ENCODE data around the gene CELF2. TPM values are rescaled to one million over a fixed set of nuclear protein-coding genes. Genes with fewer than 3 reads are reported as not detected.
A peak's percentile ranks its signal among the peaks of the same experiment; 100 is the strongest.

CELF2 gene
- total and polyA plus RNA-seq, 9 of the 15 experiments (the other 6 are each of a cell fraction or from before 2014, with no cell fraction given): 4.0 to 20.3 (median 11.1) TPM

DNA sequence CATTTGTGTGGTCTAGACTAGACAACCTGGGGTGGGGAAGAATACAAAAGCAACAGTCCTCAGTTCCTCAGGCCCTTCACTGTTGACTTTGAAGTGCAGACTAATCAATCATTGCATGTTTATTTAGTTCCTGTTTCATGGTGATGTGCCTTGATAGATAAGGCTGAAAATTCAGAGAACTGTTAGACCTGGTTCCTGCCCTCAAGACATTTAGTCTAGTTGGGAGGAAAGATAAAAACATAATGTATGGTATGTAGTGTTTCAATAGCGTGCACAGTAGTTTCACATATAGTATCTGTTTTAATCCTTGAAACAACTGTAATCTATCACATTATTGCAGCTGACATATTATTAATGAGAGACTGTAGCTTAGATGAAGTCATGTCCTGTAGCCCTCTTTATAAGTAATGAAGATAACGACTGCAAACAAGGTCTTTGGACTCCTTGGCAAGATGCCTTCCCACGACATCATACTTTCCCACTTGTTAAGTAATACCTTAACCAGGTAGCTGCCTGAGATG, 124.0 kb downstream of the CELF2 start (continued):
- no peak for TF ChIP-seq CBX2 (IDR thresholded peaks at IDR 0.05; ENCODE audit: insufficient read depth, low read length, poor library complexity, severe bottlenecking)
- no peak for TF ChIP-seq RNF219 (CRISPR knock-in tag; IDR thresholded peaks at IDR 0.05)
- TF ChIP-seq HOXB6 (CRISPR knock-in tag; IDR thresholded peaks at IDR 0.05; ENCODE audit: borderline replicate concordance): no peak
- TF ChIP-seq ZSCAN32 (CRISPR knock-in tag; IDR thresholded peaks at IDR 0.05): no peak
- TF ChIP-seq, protein P1, sequence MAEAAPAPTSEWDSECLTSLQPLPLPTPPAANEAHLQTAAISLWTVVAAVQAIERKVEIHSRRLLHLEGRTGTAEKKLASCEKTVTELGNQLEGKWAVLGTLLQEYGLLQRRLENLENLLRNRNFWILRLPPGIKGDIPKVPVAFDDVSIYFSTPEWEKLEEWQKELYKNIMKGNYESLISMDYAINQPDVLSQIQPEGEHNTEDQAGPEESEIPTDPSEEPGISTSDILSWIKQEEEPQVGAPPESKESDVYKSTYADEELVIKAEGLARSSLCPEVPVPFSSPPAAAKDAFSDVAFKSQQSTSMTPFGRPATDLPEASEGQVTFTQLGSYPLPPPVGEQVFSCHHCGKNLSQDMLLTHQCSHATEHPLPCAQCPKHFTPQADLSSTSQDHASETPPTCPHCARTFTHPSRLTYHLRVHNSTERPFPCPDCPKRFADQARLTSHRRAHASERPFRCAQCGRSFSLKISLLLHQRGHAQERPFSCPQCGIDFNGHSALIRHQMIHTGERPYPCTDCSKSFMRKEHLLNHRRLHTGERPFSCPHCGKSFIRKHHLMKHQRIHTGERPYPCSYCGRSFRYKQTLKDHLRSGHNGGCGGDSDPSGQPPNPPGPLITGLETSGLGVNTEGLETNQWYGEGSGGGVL (CRISPR knock-in tag; IDR thresholded peaks at IDR 0.05): no peak
- TF ChIP-seq GATAD2B (IDR thresholded peaks at IDR 0.05; ENCODE audit: borderline replicate concordance): no peak
- no peak for TF ChIP-seq ZNF239 (CRISPR knock-in tag; IDR thresholded peaks at IDR 0.05)
- no peak for TF ChIP-seq IFI16 (CRISPR knock-in tag; IDR thresholded peaks at IDR 0.05)
- TF ChIP-seq PTTG1 (tag; IDR thresholded peaks at IDR 0.05; ENCODE audit: low read depth): no peak
- TF ChIP-seq ARID4B (CRISPR knock-in tag; IDR thresholded peaks at IDR 0.05): no peak
- no peak for TF ChIP-seq XRCC4 (IDR thresholded peaks at IDR 0.05; ENCODE audit: extremely low read depth, insufficient read depth, insufficient read length)
- no peak for TF ChIP-seq RBM34 (IDR thresholded peaks at IDR 0.05; ENCODE audit: borderline replicate concordance, insufficient read depth, low read length)
- TF ChIP-seq FOXP1 (CRISPR knock-in tag; IDR thresholded peaks at IDR 0.05): no peak
- TF ChIP-seq RFX1 (IDR thresholded peaks at IDR 0.05): 0 out of 2 replicates have a peak, but pooled peaks have one; percentile 19
- no peak for TF ChIP-seq L3MBTL2 (IDR thresholded peaks at IDR 0.05)
- TF ChIP-seq BHLHE40 (IDR thresholded peaks at IDR 0.05; ENCODE audit: low read length): no peak
- peak; percentile 86 to 87 for TF ChIP-seq FOXK2 (conservative IDR thresholded peaks at IDR 0.05 in 1 of 2, IDR thresholded peaks at IDR 0.05 in 1 of 2; ENCODE audit: low read depth in 2 of 2)
- peak; percentile 94 for TF ChIP-seq DPF2 (IDR thresholded peaks at IDR 0.05)
- no peak for TF ChIP-seq HMG20A (CRISPR knock-in tag; conservative IDR thresholded peaks at IDR 0.05)
- TF ChIP-seq ZNF561 (CRISPR knock-in tag; conservative IDR thresholded peaks at IDR 0.05): no peak
- TF ChIP-seq ZNF584 (CRISPR knock-in tag; IDR thresholded peaks at IDR 0.05; ENCODE audit: low read depth): no peak
- TF ChIP-seq PPARD (CRISPR knock-in tag; IDR thresholded peaks at IDR 0.05): no peak
- peak; percentile 84 for TF ChIP-seq NFIC (IDR thresholded peaks at IDR 0.05)

Measured in K562 (cell line).